Stimulated activated CD8-positive, alpha-beta memory T cell treated with anti-CD3 and anti-CD28 coated beads, Interleukin-15, amount 100 ng/mL, for 4 hours (primary cell): ENCODE results near the gene AACS.

Source experiments
- DNase-seq, 2 donors: peaks; one replicate each; pipeline ENCODE4 v3.0.0-alpha.2; 2020; ENCODE audit warnings: low read depth in 2 of 2

Gene AACS

DNA sequence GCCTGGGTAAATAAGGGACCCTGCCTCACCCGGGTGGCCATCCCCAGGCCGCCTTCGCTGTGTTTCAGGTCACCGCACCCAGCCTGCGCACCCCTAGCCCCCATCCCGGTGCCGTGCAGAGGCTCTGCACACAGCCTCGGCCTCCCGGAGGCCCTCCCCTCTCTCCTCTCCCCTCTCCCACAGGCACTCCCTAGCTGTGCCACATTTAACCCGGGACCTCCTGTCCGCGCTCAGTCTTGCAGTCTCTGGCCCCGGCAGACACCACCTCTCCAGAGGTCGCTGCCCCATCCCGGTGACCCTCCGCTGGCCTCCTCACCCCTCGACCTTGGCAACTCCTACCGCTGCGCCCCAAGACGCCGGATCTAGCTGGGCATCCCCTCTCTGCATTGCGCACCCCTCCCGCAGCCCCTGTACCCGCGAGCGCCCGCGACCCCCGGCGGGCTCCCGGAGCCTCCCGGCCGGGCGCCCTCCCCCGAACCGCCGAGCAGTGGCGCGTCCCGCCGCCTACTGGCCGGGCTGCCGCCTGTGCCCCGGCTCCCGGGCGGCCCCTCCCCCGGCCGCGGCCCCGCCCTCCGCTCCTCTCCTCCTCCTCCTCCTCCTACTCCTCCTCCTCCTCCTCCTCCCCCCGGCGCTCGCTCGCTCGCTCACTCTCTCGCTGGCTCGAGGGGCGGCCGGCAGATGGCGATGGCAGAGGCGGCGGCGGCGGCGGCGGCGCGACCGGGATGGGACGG is 120.7 kb downstream of the AACS start, which contains the start of gene TMEM132B:
TMEM132B (plus strand) TSS at position 647 of the 731 bp plus-strand sequence.
- DNase-seq = no peak

DNA sequence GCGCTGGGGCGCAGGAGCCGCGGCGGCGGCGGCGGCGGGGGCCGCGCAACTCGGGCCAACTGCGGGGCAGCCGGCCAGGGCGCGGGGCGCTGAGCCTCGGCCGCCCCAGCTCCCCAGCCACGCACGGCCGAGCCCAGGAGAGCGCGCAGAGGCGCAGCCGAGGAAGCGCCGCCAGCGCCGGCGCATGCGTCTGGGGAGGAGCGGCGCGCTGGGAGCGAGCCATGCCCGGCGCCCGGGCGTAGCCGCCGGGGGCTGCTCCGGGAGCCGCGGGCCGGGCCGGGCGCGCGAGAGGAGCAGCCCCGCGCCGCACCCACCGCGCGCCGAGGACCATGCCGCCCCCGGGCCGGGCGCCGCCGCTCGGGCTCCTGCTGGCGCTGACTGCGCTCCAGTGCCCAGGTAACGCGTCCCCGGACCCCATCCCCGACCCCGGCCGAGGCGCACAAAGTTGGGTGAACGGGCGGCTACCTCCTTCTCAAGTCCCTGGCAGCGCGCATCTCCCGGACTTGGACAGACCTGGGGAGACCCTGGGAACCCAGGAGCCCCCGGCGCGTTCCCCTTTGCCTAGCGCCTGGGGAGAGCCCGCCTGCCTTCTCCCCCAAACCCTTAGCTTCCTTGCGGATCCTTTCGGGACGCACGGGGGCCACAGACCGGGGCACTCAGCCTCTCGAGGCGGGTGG is 121.4 kb downstream of the AACS start:
- no peak for DNase-seq

DNA sequence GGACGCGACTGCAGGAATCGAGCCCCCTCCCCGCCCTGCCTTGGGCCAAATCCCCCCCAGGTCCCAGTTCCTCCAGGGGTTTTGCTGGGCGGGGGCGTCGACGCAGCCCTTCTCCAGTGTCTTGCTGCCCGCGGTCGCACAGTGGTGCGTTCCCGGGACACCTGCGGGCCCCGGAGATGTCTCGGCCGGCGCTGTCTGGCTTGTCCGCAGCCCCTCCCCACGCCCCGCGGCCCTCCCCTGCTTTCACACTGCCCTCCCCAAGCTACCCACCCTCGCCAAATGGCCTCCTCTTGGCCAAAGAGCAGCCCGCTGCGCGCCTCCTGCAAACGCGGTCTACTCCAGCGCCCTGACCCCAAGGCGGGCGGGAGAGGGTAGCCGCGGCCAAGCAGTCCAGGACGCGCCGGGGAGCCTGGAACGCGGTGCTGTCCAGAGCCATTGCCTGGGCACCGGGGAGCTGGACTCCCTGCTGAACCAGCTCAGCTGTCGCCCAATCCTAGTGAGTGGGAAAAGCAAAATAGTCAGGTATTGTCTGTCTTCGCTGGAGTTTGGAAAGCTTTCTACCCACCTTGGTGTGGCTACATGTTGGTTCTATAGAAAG is 122.0 kb downstream of the AACS start:
- DNase-seq = no peak

DNA sequence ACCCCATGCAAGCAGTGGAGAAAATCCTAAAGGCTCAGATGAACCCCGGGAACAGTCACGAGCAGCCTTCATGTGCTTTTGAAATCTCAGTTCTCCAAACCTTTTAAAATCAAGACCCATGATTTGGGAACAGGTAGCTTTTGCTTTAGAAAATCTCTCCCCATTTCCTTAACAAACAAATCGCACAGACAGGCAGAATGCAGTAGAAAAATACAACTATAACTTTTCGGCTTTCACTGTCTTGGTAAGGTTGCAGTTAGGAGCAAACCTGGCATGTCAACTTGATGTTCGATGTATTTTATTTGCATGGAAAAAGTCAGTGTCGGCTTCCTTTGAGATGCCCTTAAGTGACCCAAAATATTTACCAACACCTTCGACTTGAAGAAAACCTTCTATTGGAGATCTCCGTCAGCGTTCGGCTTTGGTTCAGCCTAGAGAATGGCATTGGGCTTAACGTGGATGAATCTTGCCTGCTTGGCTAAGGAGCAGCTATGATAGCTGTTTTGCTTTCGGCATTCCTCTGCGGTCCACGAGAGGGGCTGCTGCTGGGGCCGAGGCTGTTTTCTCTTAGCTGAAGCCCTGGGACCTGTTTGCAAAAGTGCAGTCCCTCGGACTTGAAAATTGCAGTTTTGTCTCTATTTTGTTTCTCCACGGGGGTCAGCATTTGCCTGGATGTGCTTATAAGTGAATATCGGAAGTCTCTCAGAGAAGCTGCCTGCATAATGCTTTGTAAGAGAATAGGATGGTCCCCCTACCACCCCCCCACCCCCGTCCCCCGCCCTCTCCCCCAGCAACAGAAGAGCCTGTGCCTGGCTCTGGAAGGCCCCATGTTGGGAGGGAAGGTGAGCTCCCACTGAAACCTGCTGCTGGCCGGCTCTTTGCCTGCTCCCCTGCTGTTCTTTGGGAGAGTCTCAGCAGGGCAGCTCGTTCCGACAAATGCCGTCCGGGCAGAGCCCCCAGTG is 122.8 kb downstream of the AACS start:
- no peak for DNase-seq

DNA sequence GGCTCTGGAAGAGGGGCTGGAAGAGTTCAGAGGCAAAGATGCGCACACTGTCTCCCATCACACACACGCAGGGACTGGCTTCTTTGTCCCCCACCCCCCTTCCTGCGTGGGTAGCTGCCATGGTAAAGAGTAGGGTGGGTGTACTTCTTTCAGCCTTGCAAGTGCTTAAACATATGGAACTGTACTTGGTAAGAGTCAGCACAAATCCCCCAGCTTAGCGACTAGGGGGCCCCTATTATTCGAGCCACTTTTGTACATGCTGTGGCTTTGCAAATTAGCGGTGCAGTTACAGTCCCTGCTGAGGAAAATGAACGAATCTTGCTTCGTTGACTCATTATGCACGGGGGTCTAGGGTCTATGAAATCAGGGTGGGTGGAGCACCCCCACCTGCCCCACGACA is 123.8 kb downstream of the AACS start:
- no peak for DNase-seq

DNA sequence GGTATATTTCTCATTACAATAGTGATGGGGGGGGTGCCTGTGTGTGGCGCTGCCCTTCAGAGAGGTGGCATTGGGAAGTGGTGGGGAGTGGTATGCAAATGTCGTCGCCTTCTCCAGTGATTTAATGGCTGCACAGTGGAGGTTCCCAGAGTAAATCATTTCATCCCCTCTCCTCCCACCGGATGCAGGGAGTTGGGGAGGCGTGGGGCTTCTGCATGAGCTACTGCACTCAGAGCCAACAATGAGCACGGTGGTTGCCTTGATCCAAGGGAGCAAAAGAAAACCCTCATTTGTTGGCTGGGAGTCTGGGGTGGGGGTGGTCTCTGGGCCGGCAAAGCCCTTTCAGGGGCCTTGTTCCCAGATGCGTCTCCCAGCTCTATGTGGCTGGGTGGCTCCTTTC is 124.3 kb downstream of the AACS start:
- no peak for DNase-seq

DNA sequence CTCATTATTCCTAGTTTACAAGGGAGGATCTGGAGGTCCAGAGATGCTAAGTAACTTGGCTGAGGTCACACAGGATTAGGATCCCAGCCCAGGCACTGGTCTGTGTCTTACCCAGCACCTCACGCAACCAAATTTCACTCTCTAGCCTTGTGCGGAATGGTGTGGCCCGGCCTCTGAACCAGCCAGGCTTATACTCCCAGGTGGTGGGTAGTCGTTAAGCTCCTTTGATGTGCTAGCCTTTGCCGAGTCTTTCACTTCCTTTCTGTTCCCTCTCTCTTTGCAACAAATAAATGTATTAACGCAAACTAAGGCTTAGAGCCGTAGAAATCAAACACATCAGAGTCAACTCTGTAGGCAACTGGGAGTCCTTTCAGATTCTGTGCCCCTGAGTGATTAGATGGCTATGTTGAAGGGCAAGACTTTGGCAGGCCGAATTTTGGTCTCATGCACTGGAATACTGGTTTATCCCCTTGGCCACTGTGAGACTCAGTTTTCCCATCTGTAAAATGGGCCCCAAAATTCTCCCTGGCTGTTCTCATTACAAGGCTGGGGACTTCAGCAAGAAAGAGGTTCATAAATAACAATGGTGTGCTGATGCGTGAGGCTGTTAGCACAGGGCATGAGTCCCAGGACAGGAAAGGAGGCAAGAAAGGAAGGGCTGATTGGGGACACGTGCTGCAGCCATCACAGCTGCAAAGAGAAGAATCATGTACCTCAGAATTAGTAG is 126.3 kb downstream of the AACS start:
- DNase-seq = no peak

DNA sequence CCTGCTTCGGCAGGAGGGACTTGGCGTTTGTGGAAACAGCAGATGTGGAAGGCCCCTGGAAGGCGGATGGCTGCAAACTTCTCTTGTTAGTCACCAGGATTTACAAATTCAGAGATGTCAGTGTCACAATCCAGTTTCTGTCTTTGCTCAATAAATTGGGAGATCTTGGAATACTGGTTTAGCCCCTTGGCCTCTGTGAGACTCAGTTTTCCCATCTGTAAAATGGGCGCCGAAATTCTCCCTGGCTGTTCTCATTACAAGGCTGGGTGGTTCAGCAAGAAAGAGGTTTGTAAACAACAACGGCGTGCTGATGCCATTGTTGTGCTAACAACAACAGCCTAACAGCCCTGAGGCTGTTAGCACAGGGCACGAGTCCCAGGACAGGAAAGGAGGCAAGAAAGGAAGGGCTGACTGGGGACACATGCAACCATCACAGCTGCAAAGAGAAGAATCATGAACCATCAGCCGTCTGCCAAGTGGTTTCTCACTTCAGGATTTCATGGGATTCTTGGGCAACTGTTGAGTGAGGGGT is 127.5 kb downstream of the AACS start:
- DNase-seq = no peak
